ENCODE results near the gene OR52K2. TPM values are rescaled to one million over a fixed set of nuclear protein-coding genes. Genes with fewer than 3 reads are reported as not detected.

Gene OR52K2
- total RNA-seq (2022; extraction: Qiagen RNA extraction): not detected in 5 replicates

GRCh38 chr11:4448995-4449394 is at the start of gene OR52K2:
Gene OR52K2 (plus strand): TSS chr11:4449295. CDS start chr11:4449340, 45 bp downstream.

GRCh38 chr11:4482445-4482844 is 33.4 kb downstream of the OR52K2 start, which contains the start of gene OR52K1:
Gene OR52K1 (plus strand): TSS chr11:4482646. CDS start chr11:4488901, 6,255 bp downstream.

Other genes starting within 250 kb of the OR52K2 start
- not detected in 5 replicates for gene OR52B4, start 80.9 kb upstream of the OR52K2 start, total RNA-seq (2022; extraction: Qiagen RNA extraction)
- 21.1 to 22.7 TPM (median 22.6 TPM) in 5 replicates for gene TRIM21, start 55.6 kb upstream of the OR52K2 start, total RNA-seq (2022; extraction: Qiagen RNA extraction)
- not detected in 5 replicates for gene OR52K1, start 33.4 kb downstream of the OR52K2 start, total RNA-seq (2022; extraction: Qiagen RNA extraction)
- not detected in 5 replicates for gene OR52M1, start 95.9 kb downstream of the OR52K2 start, total RNA-seq (2022; extraction: Qiagen RNA extraction)
- not detected in 5 replicates for gene OR52I2, start 132.4 kb downstream of the OR52K2 start, total RNA-seq (2022; extraction: Qiagen RNA extraction)
- not detected in 5 replicates for gene OR52I1, start 144.7 kb downstream of the OR52K2 start, total RNA-seq (2022; extraction: Qiagen RNA extraction)
- 7.1 to 13.2 TPM (median 9.3 TPM) in 5 replicates for gene TRIM68, start 158.9 kb downstream of the OR52K2 start, total RNA-seq (2022; extraction: Qiagen RNA extraction)
- not detected in 5 replicates for gene OR51D1, start 188.2 kb downstream of the OR52K2 start, total RNA-seq (2022; extraction: Qiagen RNA extraction)
- gene OR51E1, start 194.7 kb downstream of the OR52K2 start, total RNA-seq (2022; extraction: Qiagen RNA extraction): not detected in 5 replicates
- not detected in 5 replicates for gene OR51E2, start 248.6 kb downstream of the OR52K2 start, total RNA-seq (2022; extraction: Qiagen RNA extraction)

Measured in A549 treated with Hydrocortisone at 1 μM for 4 hours (cell line).